Endothelial cell of umbilical vein (primary cell): ENCODE results near the gene TPP1. TPM values are rescaled to one million over a fixed set of nuclear protein-coding genes. Genes with fewer than 3 reads are reported as not detected.

ENCODE experiments used
- BruUV-seq: library from RNA; stranded (reverse); fragments of 400-500 nt; replicated peaks from 2 replicates; lab custom pipeline; 2021; lab: Mats Ljungman, UMichigan
- CTCF ChIA-PET: fragments of 300-600, 350-600 bp; sonication (Branson Sonifier 250); formaldehyde crosslinking; loops from one replicate; lab custom pipeline; 2021; ENCODE audit warnings: antibody characterized with exemption, inconsistent platforms; lab: Charles Lee
- POLR2A ChIA-PET: fragments of 300-600, 350-600 bp; sonication (Branson Sonifier 250); formaldehyde crosslinking; loops from one replicate; lab custom pipeline; 2021; ENCODE audit warnings: antibody characterized with exemption, inconsistent platforms; lab: Charles Lee
- DNase-seq: peaks from one replicate; pipeline ENCODE4 v3.0.0-alpha.2; 2011; ENCODE audit warnings: low read depth, low spot score
- FAIRE-seq: peaks from 2 replicates; lab custom pipeline; 2011; peaks lifted over from hg19 to GRCh38; lab: Jason Lieb, UNC
- H2AFZ ChIP-seq: 2 replicates; pipeline ENCODE4 v1.6.0; 2012; ENCODE audit warnings: low read depth, low read length, control low read depth, inconsistent platforms
- H3K27ac ChIP-seq: 2 replicates; pipeline ENCODE4 v1.5.1; 2011; ENCODE audit warnings: low read depth, mild to moderate bottlenecking, control low read depth, low read length, moderate library complexity; ENCODE audit not compliant: insufficient read depth
- H3K27me3 ChIP-seq, 2 experiments: 2 replicates each; pipeline versions ENCODE4 v1.6.0 to v1.6.1; 2011; ENCODE audit warnings: low read length in 2 of 2, mixed read lengths in 1 of 2; ENCODE audit not compliant: control insufficient read depth in 2 of 2, insufficient read depth in 2 of 2
- H3K36me3 ChIP-seq, 2 experiments: 2 replicates in 1 of 2; 3 replicates in 1 of 2; pipeline ENCODE4 v1.5.1; 2011; ENCODE audit warnings: low read length in 2 of 2, mild to moderate bottlenecking in 1 of 2, moderate library complexity in 1 of 2; ENCODE audit not compliant: control insufficient read depth in 2 of 2, insufficient read depth in 2 of 2; ENCODE audit errors: extremely low read depth in 1 of 2
- H3K4me1 ChIP-seq: 3 replicates; pipeline ENCODE4 v1.5.1; 2011; ENCODE audit warnings: mild to moderate bottlenecking, low read length; ENCODE audit not compliant: control insufficient read depth, insufficient read depth; ENCODE audit errors: extremely low read depth
- H3K4me2 ChIP-seq: 2 replicates; pipeline ENCODE4 v1.6.1; 2011; ENCODE audit warnings: low read length, control low read depth, mixed read lengths; ENCODE audit not compliant: insufficient read depth
- H3K4me3 ChIP-seq, 3 experiments: fragments of 200-600 bp in 1 of 3; sonication (generic), shearing (Covaris generic) in 1 of 3; replicated peaks in 1 of 3; 2 replicates each; pipeline ENCODE4 v1.5.1; 2011 to 2016; ENCODE audit warnings: control low read depth in 3 of 3, low read length in 3 of 3, mild to moderate bottlenecking in 2 of 3, inconsistent platforms in 1 of 3, low read depth in 1 of 3, moderate library complexity in 1 of 3; ENCODE audit not compliant: insufficient read depth in 1 of 3
- H3K79me2 ChIP-seq: 2 replicates; pipeline ENCODE4 v1.6.0; 2012; ENCODE audit warnings: low read length, inconsistent platforms; ENCODE audit not compliant: control insufficient read depth, insufficient read depth
- H3K9ac ChIP-seq: replicated peaks from 2 replicates; pipeline ENCODE3; 2011; ENCODE audit warnings: low read length, control low read depth; ENCODE audit not compliant: insufficient read depth; ENCODE audit errors: extremely low read depth
- H3K9me1 ChIP-seq: replicated peaks from 3 replicates; pipeline ENCODE4 v1.6.0; 2011; ENCODE audit warnings: mild to moderate bottlenecking, low read length; ENCODE audit not compliant: control insufficient read depth, insufficient read depth; ENCODE audit errors: extremely low read depth
- H3K9me3 ChIP-seq: replicated peaks from 2 replicates; pipeline ENCODE4 v1.5.1; 2012; ENCODE audit warnings: low read length, inconsistent platforms; ENCODE audit not compliant: control insufficient read depth, insufficient read depth
- H4K20me1 ChIP-seq: replicated peaks from 2 replicates; pipeline ENCODE3; 2011; ENCODE audit warnings: mild to moderate bottlenecking, low read length; ENCODE audit not compliant: control insufficient read depth, insufficient read depth; ENCODE audit errors: extremely low read depth
- EZH2 ChIP-seq: IDR thresholded peaks from 2 replicates; pipeline ENCODE4 v1.6.1; 2012; ENCODE audit warnings: borderline replicate concordance, low read depth, mild to moderate bottlenecking, moderate library complexity, low read length, inconsistent platforms; ENCODE audit not compliant: severe bottlenecking
- GATA2 ChIP-seq: IDR thresholded peaks from 2 replicates; pipeline ENCODE4 v1.7.0; 2011; ENCODE audit warnings: low read depth, mild to moderate bottlenecking, moderate library complexity, mixed read lengths, low read length; ENCODE audit not compliant: insufficient read length, insufficient read depth
- JUN ChIP-seq: IDR thresholded peaks from 2 replicates; pipeline ENCODE4 v1.6.1; 2011; ENCODE audit warnings: borderline replicate concordance, low read depth; ENCODE audit not compliant: insufficient read length, insufficient read depth
- dilution Hi-C: fragments of 300-500 bp; cut with MboI; formaldehyde crosslinking; loops from one replicate; pipeline ENCODE4 v1.15.0; 2019; ENCODE audit warnings: low sequenced_read_pairs; ENCODE audit not compliant: extremely low pct_ligation_motif_present
- intact Hi-C: fragments of 100-400 bp; cut with micrococcal nuclease; formaldehyde crosslinking; loops from one replicate; pipeline ENCODE4 v1.10.0; 2022
- polyA plus RNA-seq, 4 experiments: library from polyadenylated mRNA; depleted of rRNA in 3 of 4; stranded (reverse) in 3 of 4; unstranded in 1 of 4; fragments of >200 nt; gene quantifications; 2 replicates each; pipeline versions ENCODE4 v1.2.1 to v1.2.3, GENCODE V29; 2011 to 2012; ENCODE audit warnings: missing spikeins in 1 of 4
- total RNA-seq: library from RNA; stranded (reverse); gene quantifications from 2 replicates; pipeline ENCODE4 v1.2.3, GENCODE V29; 2021
- TF ChIP-seq, protein P1 (sequence below), 2 donors: IDR thresholded peaks; 1 replicate in 1 of 2; 2 replicates in 1 of 2; pipeline ENCODE4 v1.5.1; 2011; ENCODE audit warnings: low read length in 2 of 2, mild to moderate bottlenecking in 2 of 2, moderate library complexity in 2 of 2, control low read depth in 1 of 2, inconsistent platforms in 1 of 2, low read depth in 1 of 2; ENCODE audit not compliant: insufficient read depth in 1 of 2; ENCODE audit errors: extremely low read depth in 1 of 2

Gene TPP1
- total and polyA plus RNA-seq, 2 donors (not counting 3 experiments of a cell fraction or from before 2014, with no cell fraction given), result 124 to 224 TPM

DNA sequence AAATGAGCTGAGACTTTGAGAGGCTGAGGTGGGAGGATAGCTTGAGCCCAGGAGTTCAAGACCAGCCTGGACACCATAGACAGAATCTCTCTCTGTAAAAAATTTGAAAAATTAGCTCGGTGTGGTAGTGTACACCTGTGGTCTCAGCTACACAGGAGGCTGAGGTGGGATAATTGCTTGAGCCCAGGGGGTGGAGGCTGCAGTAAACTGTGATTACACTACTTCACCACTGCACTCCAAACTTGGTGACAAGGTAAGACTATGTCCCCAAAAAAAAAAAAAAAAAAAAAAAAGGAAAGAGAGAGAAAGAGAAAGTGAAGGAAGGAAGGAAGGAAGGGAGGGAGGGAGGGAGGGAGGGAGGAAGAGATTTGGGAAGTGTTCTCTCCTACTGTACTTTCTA is 41.1 kb downstream of the TPP1 start:
- no TSS peak for BruUV-seq
- intact Hi-C loops (no loop called here), dilution Hi-C loops (no loop called here)
- ChIA-PET POLR2A (interaction anchor here (0.6 kb wide), 1 partner anchor 43 kb away, joined by 3 read pairs; no protein-coding TSS in a partner anchor), CTCF (interaction anchor here (1.0 to 1.8 kb wide), 3 partner anchors 25 to 47 kb away, joined by 4 to 8 read pairs (median 5); no protein-coding TSS in a partner anchor)
- Histone ChIP-seq H3K4me1 (peaks cover 32% of the 10 kb centered on the region), H3K9me1 (no peaks in the 10 kb centered on the region), H3K27ac (no peak overlapping the region), H3K9ac (no peak overlapping the region), H2AFZ (no peak overlapping the region), H3K27me3 (no peaks in the 10 kb centered on the region), H3K36me3 (peaks cover 0 to 2% of the 10 kb centered on the region in 2 experiments), H3K4me3 (no peak overlapping the region), H3K9me3 (no peaks in the 10 kb centered on the region), H4K20me1 (no peaks in the 10 kb centered on the region), H3K79me2 (no peaks in the 10 kb centered on the region), H3K4me2 (no peak overlapping the region)
- FAIRE-seq, result no peak
- TF ChIP-seq EZH2 (no peak), GATA2 (no peak), JUN (no peak)
- TF ChIP-seq, protein P1, sequence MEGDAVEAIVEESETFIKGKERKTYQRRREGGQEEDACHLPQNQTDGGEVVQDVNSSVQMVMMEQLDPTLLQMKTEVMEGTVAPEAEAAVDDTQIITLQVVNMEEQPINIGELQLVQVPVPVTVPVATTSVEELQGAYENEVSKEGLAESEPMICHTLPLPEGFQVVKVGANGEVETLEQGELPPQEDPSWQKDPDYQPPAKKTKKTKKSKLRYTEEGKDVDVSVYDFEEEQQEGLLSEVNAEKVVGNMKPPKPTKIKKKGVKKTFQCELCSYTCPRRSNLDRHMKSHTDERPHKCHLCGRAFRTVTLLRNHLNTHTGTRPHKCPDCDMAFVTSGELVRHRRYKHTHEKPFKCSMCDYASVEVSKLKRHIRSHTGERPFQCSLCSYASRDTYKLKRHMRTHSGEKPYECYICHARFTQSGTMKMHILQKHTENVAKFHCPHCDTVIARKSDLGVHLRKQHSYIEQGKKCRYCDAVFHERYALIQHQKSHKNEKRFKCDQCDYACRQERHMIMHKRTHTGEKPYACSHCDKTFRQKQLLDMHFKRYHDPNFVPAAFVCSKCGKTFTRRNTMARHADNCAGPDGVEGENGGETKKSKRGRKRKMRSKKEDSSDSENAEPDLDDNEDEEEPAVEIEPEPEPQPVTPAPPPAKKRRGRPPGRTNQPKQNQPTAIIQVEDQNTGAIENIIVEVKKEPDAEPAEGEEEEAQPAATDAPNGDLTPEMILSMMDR (IDR thresholded peaks at IDR 0.05; ENCODE audit: extremely low read depth in 1 of 2, insufficient read depth in 1 of 2, low read depth in 1 of 2, low read length in 2 of 2), result no peak
- no peak for DNase-seq
